ENCODE data around the gene ZSCAN30.

- TF ChIP-seq CTCF (conservative IDR thresholded peaks at IDR 0.05 in 1 of 2, IDR thresholded peaks at IDR 0.05 in 1 of 2; ENCODE audit: extremely low read depth in 1 of 2, insufficient read depth in 1 of 2, low read depth in 1 of 2, low read length in 2 of 2), result no peak
- TF ChIP-seq EZH2 (IDR thresholded peaks at IDR 0.05; ENCODE audit: borderline replicate concordance, low read length), result no peak
Observed at GRCh38 chr18:35331367-35332087, 41.5 kb upstream of the ZSCAN30 start.

All from mammary epithelial cell (primary cell).